IPS-11a (cell line): ENCODE measurements around the gene RAB44.

Source experiments
- H3K4me3 ChIP-seq: one replicate; pipeline ENCODE4 v1.5.1; 2013; ENCODE audit warnings: low read depth, low read length, control low read depth

The RAB44 gene

GRCh38 chr6:36769676-36770499, 72.3 kb downstream of the RAB44 start:
- H3K4me3 ChIP-seq = no peak overlapping the region

GRCh38 chr6:36771145-36771544, 73.5 kb downstream of the RAB44 start:
- H3K4me3 ChIP-seq = no peak overlapping the region

GRCh38 chr6:36772397-36772796, 74.8 kb downstream of the RAB44 start:
- no peak overlapping the region for H3K4me3 ChIP-seq

GRCh38 chr6:36774331-36774730, 76.7 kb downstream of the RAB44 start:
- H3K4me3 ChIP-seq = no peak overlapping the region

GRCh38 chr6:36776167-36776566, 78.5 kb downstream of the RAB44 start:
- no peak overlapping the region for H3K4me3 ChIP-seq

- H3K4me3 ChIP-seq = no peak overlapping the region
Measured at GRCh38 chr6:36777801-36778200, 80.2 kb downstream of the RAB44 start.

- no peak overlapping the region for H3K4me3 ChIP-seq
Measured at GRCh38 chr6:36779227-36779626, 81.6 kb downstream of the RAB44 start.

- no peak overlapping the region for H3K4me3 ChIP-seq
Measured at GRCh38 chr6:36780442-36781177, 83.0 kb downstream of the RAB44 start.

- H3K4me3 ChIP-seq = no peak overlapping the region
Measured at GRCh38 chr6:36781669-36782068, 84.0 kb downstream of the RAB44 start.
